GM12874 (cell line): ENCODE results near the gene MAGEF1.

Experiments used
- TF ChIP-seq, protein P1 (sequence below): IDR thresholded peaks from 2 replicates; pipeline ENCODE4 v1.5.1; 2011; ENCODE audit warnings: low read depth, mild to moderate bottlenecking, control low read depth, low read length, moderate library complexity; ENCODE audit not compliant: insufficient read depth

Gene MAGEF1, protein sequence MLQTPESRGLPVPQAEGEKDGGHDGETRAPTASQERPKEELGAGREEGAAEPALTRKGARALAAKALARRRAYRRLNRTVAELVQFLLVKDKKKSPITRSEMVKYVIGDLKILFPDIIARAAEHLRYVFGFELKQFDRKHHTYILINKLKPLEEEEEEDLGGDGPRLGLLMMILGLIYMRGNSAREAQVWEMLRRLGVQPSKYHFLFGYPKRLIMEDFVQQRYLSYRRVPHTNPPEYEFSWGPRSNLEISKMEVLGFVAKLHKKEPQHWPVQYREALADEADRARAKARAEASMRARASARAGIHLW

GRCh38 chr3:184711493-184712247, at the start of gene MAGEF1:
TSS of gene MAGEF1 (minus strand) at chr3:184712064. CDS start at chr3:184711821, 243 bp downstream.
- TF ChIP-seq, protein P1, sequence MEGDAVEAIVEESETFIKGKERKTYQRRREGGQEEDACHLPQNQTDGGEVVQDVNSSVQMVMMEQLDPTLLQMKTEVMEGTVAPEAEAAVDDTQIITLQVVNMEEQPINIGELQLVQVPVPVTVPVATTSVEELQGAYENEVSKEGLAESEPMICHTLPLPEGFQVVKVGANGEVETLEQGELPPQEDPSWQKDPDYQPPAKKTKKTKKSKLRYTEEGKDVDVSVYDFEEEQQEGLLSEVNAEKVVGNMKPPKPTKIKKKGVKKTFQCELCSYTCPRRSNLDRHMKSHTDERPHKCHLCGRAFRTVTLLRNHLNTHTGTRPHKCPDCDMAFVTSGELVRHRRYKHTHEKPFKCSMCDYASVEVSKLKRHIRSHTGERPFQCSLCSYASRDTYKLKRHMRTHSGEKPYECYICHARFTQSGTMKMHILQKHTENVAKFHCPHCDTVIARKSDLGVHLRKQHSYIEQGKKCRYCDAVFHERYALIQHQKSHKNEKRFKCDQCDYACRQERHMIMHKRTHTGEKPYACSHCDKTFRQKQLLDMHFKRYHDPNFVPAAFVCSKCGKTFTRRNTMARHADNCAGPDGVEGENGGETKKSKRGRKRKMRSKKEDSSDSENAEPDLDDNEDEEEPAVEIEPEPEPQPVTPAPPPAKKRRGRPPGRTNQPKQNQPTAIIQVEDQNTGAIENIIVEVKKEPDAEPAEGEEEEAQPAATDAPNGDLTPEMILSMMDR, result no peak

- TF ChIP-seq, protein P1, result no peak
Measured at GRCh38 chr3:184761075-184761841, 49.4 kb upstream of the MAGEF1 start.

DNA sequence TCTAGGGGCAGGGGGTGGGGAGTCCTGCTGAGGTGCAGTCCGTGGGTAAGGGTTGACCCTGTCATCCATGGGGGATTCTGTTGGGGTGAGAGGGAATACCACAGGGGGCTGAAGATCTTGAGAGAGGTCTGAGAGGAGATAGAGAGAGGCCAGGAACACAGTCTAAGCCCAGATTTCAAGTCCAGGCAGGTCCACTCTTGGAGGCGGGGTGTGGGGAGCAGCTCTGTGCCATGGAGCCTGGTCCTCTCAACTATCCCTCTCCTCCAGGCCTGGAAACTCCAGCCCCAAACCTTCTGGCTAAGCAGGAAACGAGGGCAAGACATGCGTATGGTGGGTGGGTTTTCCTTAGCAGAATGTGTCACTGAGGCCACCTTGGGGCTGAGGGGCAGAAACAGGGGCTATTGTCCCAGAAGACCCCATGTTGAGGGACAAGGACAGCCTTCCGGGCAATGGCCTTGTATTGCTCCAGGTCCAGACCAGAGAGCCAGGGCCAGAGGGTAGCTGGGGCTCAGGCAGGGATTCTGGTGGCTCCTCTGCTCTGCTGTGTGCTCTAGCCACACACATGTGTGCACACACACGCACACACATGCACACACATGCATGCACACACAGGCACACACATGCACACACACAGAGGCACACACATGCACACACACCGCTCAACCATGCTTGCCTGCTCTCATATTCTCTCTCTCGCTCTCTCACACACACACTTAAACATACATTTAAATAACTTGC, 48.6 kb upstream of the MAGEF1 start:
- TF ChIP-seq, protein P1, result no peak

GRCh38 chr3:184759666-184760200, 47.9 kb upstream of the MAGEF1 start:
- TF ChIP-seq, protein P1, result no peak

DNA sequence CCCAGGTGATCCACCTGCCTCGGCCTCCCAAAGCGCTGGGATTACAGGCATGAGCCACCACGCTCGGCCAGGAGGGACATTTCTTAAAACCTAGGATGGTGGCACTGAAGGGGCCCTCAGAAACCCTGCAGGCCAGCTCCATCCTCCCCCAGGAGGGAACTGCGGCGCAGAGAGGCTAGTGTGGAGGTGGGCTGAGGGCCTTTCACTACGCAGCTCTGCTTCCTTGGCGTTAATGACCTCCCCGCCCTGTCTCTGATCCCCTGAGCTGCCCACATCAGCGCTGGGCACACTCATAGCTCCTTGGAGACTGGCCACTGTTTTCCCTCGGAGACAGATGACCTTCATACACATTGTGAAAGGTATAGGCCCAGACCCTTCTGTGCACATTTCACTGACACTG, 46.2 kb upstream of the MAGEF1 start:
- TF ChIP-seq, protein P1, result no peak

- TF ChIP-seq, protein P1, result no peak
Measured at GRCh38 chr3:184757022-184757651, 45.3 kb upstream of the MAGEF1 start.
